WTC11 (cell line): ENCODE measurements around the gene SUPV3L1.

Experiments
- AFF4 ChIP-seq: sonication (generic); formaldehyde crosslinking; IDR thresholded peaks from 2 replicates; pipeline ENCODE4 v1.8.1; 2023; ENCODE audit warnings: mild to moderate bottlenecking, missing genetic modification reagents, borderline replicate concordance
- ATF3 ChIP-seq: sonication (generic); formaldehyde crosslinking; conservative IDR thresholded peaks from 2 replicates; pipeline ENCODE4 v1.8.1; 2022; ENCODE audit warnings: mild to moderate bottlenecking, missing genetic modification reagents
- CREB1 ChIP-seq: sonication (generic); formaldehyde crosslinking; IDR thresholded peaks from 2 replicates; pipeline ENCODE4 v1.8.0; 2023; ENCODE audit warnings: mild to moderate bottlenecking, missing genetic modification reagents
- SMAD3 ChIP-seq: sonication (generic); formaldehyde crosslinking; IDR thresholded peaks from 2 replicates; pipeline ENCODE4 v1.8.0; 2022; ENCODE audit warnings: missing genetic modification reagents, mild to moderate bottlenecking, borderline replicate concordance
- TEAD1 ChIP-seq: sonication (generic); formaldehyde crosslinking; IDR thresholded peaks from 2 replicates; pipeline ENCODE4 v1.8.0; 2022; ENCODE audit warnings: mild to moderate bottlenecking, missing genetic modification reagents
- TEAD4 ChIP-seq: sonication (generic); formaldehyde crosslinking; IDR thresholded peaks from 2 replicates; pipeline ENCODE4 v1.8.0; 2022; ENCODE audit warnings: mild to moderate bottlenecking, missing genetic modification reagents
- USF1 ChIP-seq: sonication (generic); formaldehyde crosslinking; IDR thresholded peaks from 2 replicates; pipeline ENCODE4 v1.8.0; 2022; ENCODE audit warnings: mild to moderate bottlenecking, missing genetic modification reagents
- ZBTB21 ChIP-seq: sonication (generic); formaldehyde crosslinking; IDR thresholded peaks from 2 replicates; pipeline ENCODE4 v1.8.1; 2023; ENCODE audit warnings: mild to moderate bottlenecking, missing genetic modification reagents, borderline replicate concordance
- ZNF138 ChIP-seq: sonication (generic); formaldehyde crosslinking; conservative IDR thresholded peaks from 2 replicates; pipeline ENCODE4 v1.8.1; 2022; ENCODE audit warnings: mild to moderate bottlenecking, moderate library complexity, missing genetic modification reagents
- ZNF232 ChIP-seq: sonication (generic); formaldehyde crosslinking; IDR thresholded peaks from 2 replicates; pipeline ENCODE4 v1.8.0; 2022; ENCODE audit warnings: mild to moderate bottlenecking, missing genetic modification reagents
- TF ChIP-seq, protein P1 (sequence below): fragments of 200-600 bp; IDR thresholded peaks from 2 replicates; pipeline ENCODE4 v1.8.0; 2022; ENCODE audit warnings: antibody characterized with exemption
- TF ChIP-seq, protein P2 (sequence below): sonication (generic); formaldehyde crosslinking; IDR thresholded peaks from 2 replicates; pipeline ENCODE4 v1.8.1; 2023; ENCODE audit warnings: mild to moderate bottlenecking, moderate library complexity, missing genetic modification reagents

GRCh38 chr10:69240455-69240854, 60.4 kb downstream of the SUPV3L1 start:
- TF ChIP-seq, protein P1, sequence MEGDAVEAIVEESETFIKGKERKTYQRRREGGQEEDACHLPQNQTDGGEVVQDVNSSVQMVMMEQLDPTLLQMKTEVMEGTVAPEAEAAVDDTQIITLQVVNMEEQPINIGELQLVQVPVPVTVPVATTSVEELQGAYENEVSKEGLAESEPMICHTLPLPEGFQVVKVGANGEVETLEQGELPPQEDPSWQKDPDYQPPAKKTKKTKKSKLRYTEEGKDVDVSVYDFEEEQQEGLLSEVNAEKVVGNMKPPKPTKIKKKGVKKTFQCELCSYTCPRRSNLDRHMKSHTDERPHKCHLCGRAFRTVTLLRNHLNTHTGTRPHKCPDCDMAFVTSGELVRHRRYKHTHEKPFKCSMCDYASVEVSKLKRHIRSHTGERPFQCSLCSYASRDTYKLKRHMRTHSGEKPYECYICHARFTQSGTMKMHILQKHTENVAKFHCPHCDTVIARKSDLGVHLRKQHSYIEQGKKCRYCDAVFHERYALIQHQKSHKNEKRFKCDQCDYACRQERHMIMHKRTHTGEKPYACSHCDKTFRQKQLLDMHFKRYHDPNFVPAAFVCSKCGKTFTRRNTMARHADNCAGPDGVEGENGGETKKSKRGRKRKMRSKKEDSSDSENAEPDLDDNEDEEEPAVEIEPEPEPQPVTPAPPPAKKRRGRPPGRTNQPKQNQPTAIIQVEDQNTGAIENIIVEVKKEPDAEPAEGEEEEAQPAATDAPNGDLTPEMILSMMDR: no peak
- no peak for TF ChIP-seq ATF3 (CRISPR knock-in tag)
- TF ChIP-seq CREB1 (CRISPR knock-in tag): no peak
- no peak for TF ChIP-seq ZNF232 (CRISPR knock-in tag)
- TF ChIP-seq SMAD3: no peak
- no peak for TF ChIP-seq USF1
- TF ChIP-seq, protein P2, sequence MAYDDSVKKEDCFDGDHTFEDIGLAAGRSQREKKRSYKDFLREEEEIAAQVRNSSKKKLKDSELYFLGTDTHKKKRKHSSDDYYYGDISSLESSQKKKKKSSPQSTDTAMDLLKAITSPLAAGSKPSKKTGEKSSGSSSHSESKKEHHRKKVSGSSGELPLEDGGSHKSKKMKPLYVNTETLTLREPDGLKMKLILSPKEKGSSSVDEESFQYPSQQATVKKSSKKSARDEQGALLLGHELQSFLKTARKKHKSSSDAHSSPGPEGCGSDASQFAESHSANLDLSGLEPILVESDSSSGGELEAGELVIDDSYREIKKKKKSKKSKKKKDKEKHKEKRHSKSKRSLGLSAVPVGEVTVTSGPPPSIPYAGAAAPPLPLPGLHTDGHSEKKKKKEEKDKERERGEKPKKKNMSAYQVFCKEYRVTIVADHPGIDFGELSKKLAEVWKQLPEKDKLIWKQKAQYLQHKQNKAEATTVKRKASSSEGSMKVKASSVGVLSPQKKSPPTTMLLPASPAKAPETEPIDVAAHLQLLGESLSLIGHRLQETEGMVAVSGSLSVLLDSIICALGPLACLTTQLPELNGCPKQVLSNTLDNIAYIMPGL (CRISPR knock-in tag): no peak
- TF ChIP-seq TEAD1 (CRISPR knock-in tag): no peak
- TF ChIP-seq ZBTB21 (CRISPR knock-in tag): no peak
- TF ChIP-seq TEAD4 (CRISPR knock-in tag): no peak
- TF ChIP-seq AFF4: no peak
- no peak for TF ChIP-seq ZNF138
